ENCODE results near the gene MTMR12. TPM values are rescaled to one million over a fixed set of nuclear protein-coding genes. Genes with fewer than 3 reads are reported as not detected.

The MTMR12 gene
- 12.0 TPM for polyA plus RNA-seq (2012; ENCODE audit: insufficient read depth, insufficient read length, low read depth)

- Histone ChIP-seq H3K36me3 (no peaks in the 10 kb centered on the region), H3K9me3 (no peaks in the 10 kb centered on the region), H3K4me3 (ENCODE audit: low read depth, low read length) (peak within 1 kb of the TSS; percentile 71), H3K27me3 (no peaks in the 10 kb centered on the region), H3K4me1 (no peaks in the 10 kb centered on the region)
- peak; percentile 100 for DNase-seq
- TF ChIP-seq CTCF (IDR thresholded peaks at IDR 0.05; ENCODE audit: low read depth, low read length), result no peak
These were observed at the start of gene MTMR12 for GRCh38 chr5:32312595-32313332. Gene MTMR12, minus strand, starts transcription at chr5:32312939. Its CDS starts 101 bp downstream, at chr5:32312838.

- no peaks in the 10 kb centered on the region for H3K27me3 ChIP-seq
These were observed 49.8 kb upstream of the MTMR12 start for GRCh38 chr5:32362527-32362926.

GRCh38 chr5:32360906-32361305, 48.2 kb upstream of the MTMR12 start:
- Histone ChIP-seq H3K9me3 (no peaks in the 10 kb centered on the region), H3K4me3 (ENCODE audit: low read depth, low read length) (no peak overlapping the region), H3K36me3 (peaks cover 66% of the 10 kb centered on the region), H3K27me3 (no peaks in the 10 kb centered on the region), H3K4me1 (no peaks in the 10 kb centered on the region)
- TF ChIP-seq CTCF (IDR thresholded peaks at IDR 0.05; ENCODE audit: low read depth, low read length), result no peak
- no peak for DNase-seq

More at GRCh38 chr5:32362527-32362926, 49.8 kb upstream of the MTMR12 start:
- Histone ChIP-seq H3K36me3 (peaks cover 51% of the 10 kb centered on the region), H3K9me3 (no peaks in the 10 kb centered on the region), H3K4me3 (ENCODE audit: low read depth, low read length) (no peak overlapping the region), H3K4me1 (no peaks in the 10 kb centered on the region)
- no peak for DNase-seq
- TF ChIP-seq CTCF (IDR thresholded peaks at IDR 0.05; ENCODE audit: low read depth, low read length), result no peak

- Histone ChIP-seq H3K36me3 (peaks cover 65% of the 10 kb centered on the region), H3K4me3 (ENCODE audit: low read depth, low read length) (no peak overlapping the region), H3K9me3 (no peaks in the 10 kb centered on the region), H3K27me3 (no peaks in the 10 kb centered on the region), H3K4me1 (no peaks in the 10 kb centered on the region)
- no peak for TF ChIP-seq CTCF (IDR thresholded peaks at IDR 0.05; ENCODE audit: low read depth, low read length)
- DNase-seq, result no peak
These were observed 45.9 kb upstream of the MTMR12 start for GRCh38 chr5:32358611-32359010.

- Histone ChIP-seq H3K36me3 (peaks cover 56% of the 10 kb centered on the region), H3K9me3 (no peaks in the 10 kb centered on the region), H3K27me3 (no peaks in the 10 kb centered on the region), H3K4me3 (ENCODE audit: low read depth, low read length) (no peak overlapping the region), H3K4me1 (no peaks in the 10 kb centered on the region)
- no peak for DNase-seq
- TF ChIP-seq CTCF (IDR thresholded peaks at IDR 0.05; ENCODE audit: low read depth, low read length), result no peak
These were observed 44.9 kb upstream of the MTMR12 start for GRCh38 chr5:32357658-32358057.

- no peaks in the 10 kb centered on the region for H3K27me3 ChIP-seq
- H3K9me3 ChIP-seq, result no peaks in the 10 kb centered on the region
- TF ChIP-seq CTCF (IDR thresholded peaks at IDR 0.05; ENCODE audit: low read depth, low read length), result no peak
- H3K4me3 ChIP-seq (ENCODE audit: low read depth, low read length), result no peak overlapping the region
- DNase-seq, result no peak
- no peaks in the 10 kb centered on the region for H3K4me1 ChIP-seq
- peaks cover 42% of the 10 kb centered on the region for H3K36me3 ChIP-seq
These were observed 42.9 kb upstream of the MTMR12 start for GRCh38 chr5:32355686-32356085.

Data from BE2C (cell line).